Measurements from ENCODE around the gene RASGRF1.
"Not testable (repeated sequence)": the region's sequence is repeated elsewhere in the genome, so short reads cannot be mapped to it uniquely, and the experiment has no call there.

The RASGRF1 gene

DNA sequence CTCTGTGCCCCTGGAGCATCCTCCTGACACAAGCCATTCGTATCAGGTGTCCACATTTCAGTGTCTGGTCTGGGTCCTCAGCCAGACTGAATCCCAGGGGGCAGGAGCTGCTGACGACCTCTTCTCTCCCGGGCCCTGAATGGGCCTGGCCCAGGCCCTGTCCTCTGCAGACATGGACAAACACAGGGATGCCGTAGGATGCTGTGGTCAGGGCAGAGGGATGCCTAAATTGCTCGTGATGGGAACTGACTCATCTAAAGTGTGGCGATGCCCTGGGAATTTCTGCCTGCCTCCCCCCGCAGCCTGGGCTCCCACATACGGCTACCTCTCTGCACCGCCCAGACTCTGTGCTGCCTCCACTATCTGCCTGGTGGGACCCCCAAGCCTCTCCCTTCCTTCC lies 87.3 kb downstream of the RASGRF1 start:
- no peak for DNase-seq

DNA sequence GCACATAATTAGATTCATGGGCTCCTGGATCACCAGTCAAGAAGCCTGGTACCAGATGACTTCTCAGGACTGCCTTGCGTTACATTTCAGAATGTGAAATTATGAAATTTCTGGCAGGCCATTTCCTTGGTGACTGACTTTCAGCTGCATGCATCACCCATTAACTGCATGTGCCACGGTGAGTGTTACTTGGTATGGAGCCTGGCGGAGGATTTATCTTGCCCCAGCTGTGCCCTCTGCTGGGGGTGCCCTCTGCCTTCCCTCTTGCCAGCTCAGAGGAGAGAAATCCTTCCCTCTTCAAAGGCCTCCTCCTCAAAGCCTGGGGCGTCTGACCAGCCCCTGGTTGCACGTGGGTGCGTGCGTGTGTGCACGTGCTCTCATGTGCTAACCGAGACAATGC lies 88.0 kb downstream of the RASGRF1 start:
- DNase-seq = peak; percentile 41

DNA sequence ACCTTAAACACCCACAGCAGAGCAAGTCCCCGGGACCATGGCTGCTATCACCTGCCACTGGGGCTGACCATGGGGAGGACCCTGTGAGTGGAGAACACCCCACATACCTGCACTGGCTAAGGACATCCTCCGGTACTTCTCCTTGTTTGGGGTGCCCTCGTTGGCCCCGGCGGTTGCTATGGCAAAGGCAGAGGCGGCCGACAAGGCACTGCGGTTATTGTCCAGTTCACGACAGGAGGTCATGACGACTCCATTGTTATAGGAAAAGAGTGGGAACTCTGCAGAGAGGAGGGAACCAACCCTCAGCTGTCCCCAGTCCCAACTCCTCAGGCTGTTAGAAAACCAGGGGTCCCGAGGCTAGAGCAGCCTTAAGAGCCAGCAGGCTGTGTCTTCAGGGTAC lies 90.9 kb downstream of the RASGRF1 start:
- no peak for DNase-seq

DNA sequence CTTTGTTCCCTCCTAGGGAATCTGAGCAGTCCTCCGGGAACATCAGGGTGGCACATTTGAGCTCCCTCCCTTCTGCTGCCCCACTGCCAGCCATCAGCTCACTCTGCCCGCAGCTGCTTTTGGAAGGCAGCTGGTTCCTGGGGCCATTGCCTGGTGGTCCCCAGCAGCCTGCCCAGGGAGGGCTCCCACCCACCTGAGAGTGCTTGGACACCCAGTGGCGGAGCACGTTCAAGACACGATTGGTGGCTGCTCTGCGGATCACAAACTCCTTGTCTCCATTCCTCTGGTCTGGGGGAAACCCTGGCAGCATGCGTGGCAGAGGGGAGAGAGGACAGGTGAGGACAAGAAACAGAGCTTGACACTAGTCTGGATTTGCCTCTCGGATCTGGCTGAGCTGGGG lies 92.1 kb downstream of the RASGRF1 start:
- DNase-seq = no peak

DNA sequence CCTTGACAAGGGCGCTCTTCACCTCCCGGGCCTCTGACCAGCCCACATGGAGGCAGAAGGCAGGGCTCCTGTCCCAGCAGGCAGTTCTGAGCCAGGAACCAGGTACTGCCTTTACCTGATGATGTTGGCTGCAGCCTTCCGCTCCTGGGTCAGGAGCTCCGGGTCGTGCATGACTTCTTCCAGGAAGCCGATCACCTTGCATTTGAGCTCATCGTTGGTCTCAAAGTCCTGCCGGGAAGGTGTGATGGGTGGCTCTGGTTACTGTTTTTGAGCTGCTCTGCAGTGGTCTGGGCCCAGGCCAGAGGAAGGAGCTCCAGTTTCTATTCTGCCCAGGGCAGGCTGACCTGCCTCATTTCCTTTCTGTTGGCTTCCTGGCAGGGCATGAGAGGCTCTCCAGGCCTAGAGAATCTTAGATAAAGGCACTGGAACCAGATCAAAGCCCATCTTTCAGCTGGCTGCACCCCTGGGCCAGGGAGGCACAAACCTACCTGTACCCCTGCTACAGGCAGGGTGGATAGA lies 92.5 kb downstream of the RASGRF1 start:
- peak; percentile 22 for DNase-seq

DNA sequence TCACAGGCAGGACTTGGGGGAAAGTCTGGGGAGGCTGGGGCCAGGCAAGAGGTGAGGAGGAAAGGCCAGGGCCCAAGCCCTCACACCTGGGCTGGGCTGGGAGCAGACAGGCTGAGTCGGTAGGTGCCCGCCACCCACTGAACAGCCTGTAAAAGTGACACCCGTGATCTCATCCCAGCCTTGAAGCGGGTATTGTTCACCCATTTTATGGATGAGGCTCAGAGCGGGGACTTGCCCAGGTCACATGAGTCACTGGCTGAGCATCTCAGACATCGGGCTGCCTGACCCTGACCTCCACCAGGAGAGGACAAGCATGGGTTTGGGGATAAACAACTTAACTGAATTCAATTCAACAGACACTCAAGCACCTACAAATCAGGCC lies 93.7 kb downstream of the RASGRF1 start:
- no peak for DNase-seq

DNA sequence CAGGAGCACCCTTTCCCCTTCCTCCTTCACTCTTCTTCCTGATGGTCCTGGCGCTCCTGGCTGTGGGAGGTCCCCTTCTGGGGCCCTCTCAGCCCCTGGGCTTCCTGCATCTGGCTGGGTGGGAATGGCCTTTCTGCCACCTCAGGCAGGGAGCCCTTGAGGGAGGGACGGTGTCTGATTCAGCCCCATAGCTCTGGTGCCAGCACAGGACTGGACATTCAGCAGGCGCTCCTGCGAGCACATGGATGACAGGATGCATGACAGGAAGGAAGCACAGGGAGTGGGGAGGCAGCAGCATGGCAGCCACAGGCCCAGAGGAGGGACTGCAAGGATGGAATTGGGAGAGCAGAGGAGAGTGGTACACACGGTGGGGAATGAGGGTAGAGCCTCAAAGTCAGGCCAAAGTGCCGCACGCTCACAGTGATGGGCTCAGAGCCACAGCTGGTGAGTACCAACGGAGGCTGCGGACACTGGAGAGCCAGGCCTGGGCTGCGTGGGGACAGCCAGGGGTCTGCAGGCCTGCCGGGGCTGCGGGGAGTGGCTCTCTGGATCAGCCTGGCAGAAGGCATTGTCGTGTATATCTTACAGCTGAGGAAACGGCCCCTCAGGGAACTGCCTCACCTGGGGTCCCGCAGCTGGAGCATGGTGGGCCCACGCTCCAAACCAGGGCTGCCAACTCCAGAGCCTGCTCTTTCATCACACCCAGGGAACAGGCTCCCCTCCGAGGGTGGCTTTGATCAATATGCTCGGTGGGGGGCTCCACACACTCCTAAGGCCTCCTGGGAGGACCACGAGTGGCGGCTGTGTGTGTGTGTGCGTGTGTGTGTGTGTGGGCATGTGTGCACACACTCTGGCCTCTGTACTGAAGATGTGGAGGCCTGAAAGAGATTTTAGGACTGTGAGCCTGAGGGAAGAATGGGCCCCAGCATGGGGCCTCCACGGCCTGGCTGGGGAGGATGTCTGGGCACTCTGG lies 94.4 kb downstream of the RASGRF1 start:
- DNase-seq = no peak

DNA sequence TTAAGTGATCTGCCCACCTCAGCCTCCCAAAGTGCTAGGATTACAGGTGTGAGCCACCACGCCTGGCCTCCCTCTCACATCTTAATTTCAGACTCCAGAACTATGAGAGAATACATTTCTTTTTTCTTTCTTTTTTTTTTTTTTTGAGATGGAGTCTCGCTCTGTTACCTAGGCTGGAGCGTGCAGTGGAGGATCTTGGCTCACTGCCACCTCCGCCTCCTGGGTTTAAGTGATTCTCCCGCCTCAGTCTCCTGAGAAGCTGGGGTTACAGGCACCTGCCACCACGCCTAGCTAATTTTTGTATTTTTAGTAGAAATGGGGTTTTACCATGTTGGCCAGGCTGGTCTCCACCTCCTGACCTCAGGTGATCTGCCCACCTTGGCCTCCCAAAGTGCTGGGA lies 95.4 kb downstream of the RASGRF1 start:
- not testable (repeated sequence) for DNase-seq

DNA sequence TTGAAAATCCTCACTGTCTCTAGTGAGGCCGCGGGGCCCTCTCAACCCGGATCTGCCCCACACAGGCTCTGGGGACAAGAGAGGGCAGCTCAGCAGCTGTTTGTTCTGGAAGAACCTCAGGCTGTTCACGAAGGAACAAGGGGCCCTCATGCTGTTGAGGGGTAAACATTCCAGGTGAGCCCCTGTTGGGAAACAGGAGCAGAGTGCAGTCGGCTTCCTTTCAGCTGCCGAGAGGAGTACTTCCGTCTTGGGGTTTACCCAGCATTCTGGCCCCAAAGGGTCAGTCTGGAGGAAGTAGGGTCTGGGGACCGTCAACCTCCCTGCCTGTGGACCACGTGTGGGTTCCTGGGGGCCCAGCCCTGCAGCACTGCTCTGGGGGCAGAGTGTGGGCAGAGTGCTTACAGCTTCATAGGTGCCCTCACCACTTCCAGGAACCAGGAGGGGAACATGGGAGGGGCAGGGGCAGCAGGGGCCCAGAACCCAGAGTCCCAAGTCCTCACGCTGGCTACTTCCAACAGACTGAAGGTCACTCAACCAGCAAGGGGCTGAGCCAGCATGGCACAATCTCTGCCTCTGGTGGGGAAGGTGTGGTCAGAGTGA lies 96.5 kb downstream of the RASGRF1 start:
- no peak for DNase-seq

DNA sequence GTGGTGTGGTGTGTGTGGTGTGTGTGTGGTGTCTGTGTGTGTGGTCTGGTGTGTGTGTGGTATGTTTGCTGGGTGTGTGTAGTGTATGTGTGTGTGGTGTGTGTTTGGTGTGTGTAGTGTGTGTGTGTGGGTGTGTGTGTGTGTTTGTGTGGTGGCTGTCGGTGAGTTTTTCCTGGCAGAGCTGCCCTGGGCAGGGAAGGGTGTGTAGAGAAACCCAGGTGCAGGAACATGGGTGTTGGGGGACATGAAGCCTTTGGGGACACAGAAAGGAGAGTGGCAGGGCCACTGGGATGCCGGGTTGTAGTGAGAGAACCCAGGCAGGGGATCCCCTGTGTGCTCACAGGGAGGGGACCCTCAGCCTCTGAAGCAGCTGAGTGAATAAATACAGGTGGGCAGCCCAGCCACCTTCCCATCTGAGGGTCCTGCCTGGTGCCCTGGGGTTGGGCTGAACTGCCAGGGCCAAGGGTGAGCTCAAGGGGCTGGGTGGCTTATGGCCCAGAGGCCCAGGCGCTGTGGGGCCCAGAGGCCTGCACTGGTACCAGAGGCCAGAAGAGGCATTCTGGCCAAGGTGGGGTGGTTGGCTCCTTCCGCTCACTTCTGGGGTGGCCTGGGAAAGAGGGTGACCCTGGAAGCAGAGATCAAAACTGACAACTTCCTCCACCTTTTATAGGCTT lies 97.2 kb downstream of the RASGRF1 start:
- no peak for DNase-seq

DNA sequence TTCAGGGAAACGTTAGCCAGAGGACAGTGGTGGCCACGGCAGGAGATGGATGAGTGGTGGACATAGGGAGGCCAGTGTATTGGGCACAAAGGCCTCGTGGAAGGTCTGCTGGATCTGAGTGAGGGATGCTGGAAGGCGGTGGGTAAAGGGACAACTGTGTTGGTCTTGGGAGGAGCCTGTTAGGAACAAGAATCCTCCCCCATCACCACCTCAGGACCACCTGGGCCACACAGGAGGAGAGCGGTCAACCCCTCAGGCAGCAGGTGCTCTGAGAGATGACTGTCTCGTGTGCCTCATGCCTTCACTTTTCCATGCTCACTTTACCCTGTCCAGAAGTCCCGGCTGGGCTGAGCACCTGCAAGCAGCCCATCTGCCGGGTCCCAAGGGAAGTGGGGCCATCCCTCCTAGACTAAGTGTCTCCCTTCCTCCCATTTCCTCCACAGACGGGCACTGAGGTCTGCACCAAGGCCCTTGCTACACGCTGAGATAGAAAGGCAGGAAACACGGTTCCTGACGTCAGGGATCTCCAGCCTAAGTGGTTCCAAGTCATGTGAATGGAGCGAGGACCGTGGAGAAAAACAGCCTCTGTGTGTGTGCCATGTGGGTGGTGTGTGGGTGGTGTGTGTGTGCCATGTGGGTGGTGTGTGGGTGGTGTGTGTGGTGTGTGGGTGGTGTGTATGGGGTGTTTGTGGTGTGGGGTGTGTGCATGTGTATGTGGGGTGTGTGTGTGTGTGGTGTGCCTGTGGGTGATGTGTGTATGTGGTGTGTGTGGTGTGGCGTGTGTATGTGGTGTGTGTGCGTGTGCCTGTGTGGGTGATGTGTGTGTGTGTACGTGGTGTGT lies 97.9 kb downstream of the RASGRF1 start:
- DNase-seq = no peak

DNA sequence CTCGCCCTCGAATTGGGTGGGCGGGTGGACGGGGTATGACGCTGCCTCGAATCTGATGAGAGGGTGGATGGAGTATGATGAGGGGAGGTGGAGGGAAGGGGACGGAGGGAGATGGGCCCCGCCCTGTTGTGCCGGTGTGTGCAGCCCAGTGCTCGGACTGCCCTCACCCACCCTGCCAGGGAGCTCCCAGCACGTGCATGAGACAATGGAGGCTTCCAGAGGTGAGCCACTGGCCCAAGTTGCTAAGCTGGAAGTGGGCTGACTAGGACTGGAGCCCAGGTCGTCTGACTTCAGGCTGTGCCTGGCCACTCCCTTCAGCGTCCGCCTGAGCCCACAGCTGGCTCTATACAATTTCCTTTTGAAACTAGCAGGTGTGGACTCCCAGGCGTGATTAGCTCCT lies 98.7 kb downstream of the RASGRF1 start:
- no peak for DNase-seq

DNA sequence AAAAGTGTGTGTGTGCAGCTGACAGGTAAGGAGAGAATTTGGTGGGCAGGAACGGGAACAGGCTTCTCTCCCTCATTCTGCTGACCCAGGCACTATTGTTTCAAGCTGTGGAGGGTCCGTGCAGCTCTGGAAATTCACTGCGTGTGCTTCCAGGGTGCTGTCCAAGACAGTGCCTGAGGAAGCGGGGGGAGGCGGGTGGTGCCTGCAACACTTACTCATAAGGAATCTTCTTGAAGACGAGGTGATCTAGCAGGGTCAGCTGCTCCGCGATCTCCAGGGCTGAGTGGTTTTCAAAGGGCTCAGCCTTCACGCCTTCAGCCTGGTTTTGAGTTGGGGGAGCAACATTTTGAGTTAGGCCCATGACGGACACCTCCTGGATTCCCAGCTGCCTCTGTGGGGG lies 99.1 kb downstream of the RASGRF1 start:
- no peak for DNase-seq

DNA sequence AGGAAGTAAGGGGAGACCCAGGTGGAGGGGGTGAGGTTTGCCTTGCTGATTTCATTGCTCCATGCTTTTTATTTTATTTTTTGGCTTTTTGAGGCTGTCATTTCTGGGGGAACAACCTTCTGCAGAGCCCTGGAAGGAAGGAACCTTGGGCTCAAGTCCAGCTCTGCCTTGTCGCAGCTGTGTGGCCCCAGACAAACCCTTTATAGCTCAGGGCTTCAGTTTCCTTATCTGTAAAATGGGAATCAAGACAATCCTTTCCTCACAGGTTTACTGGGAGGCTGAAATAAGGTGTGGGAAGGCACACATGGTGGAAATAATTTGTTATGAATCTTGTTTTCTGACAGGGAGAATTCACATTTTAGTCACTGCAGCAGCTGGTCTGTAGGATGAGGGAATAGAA lies 100.3 kb downstream of the RASGRF1 start:
- no peak for DNase-seq

DNA sequence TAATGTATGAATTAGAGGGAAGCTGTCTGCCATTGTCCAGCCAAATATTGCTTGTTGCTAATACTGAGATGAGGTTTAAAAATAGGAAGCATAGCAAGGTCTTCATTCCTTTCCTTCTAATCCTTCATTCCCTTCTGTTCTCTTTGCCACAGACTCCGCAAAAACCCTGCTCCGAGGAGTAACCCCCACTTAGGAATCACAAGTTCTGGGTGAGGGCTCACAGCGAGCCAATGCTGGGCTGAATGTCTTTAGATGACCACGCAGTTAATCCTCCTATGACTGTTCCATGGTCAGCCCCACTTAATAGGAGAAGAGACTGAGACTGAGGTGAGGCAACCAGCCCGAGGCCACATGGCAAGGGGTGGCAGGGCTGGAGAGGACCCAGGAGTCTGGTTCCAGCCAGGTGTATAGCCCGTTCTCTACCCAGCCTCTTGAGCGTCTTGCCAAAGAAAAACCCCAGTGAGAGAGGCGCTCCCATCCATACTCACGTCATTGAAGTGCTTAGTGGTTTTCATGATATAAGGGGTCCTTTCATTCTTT lies 100.8 kb downstream of the RASGRF1 start:
- no peak for DNase-seq

DNA sequence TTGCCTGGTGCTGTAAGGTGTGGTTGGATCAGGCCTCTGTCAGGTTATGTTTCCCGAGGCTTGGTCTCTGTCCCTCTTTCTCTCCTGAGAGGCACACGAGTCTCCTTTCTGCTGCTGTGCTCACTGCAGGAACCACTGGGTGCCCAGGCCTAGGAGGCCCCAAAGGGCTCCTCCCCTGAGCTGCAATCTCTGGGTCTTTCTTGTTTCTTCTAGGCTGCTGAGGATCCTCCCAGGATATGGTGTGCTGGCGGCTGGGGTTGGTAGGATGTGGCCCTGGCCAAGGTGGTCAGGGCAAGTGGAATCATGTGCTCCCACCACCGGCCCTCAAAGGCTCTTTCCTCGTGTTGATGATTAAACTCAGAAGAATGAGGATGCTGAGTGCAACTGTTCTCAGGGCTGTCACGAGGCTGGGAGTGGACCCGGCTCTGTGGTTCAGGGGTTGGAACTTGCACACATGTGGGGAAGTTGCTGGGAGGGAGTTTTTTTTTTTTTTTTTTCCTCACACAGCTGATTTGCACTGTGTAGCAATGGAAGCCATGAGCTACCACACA lies 102.1 kb downstream of the RASGRF1 start:
- DNase-seq = peak; percentile 97

DNA sequence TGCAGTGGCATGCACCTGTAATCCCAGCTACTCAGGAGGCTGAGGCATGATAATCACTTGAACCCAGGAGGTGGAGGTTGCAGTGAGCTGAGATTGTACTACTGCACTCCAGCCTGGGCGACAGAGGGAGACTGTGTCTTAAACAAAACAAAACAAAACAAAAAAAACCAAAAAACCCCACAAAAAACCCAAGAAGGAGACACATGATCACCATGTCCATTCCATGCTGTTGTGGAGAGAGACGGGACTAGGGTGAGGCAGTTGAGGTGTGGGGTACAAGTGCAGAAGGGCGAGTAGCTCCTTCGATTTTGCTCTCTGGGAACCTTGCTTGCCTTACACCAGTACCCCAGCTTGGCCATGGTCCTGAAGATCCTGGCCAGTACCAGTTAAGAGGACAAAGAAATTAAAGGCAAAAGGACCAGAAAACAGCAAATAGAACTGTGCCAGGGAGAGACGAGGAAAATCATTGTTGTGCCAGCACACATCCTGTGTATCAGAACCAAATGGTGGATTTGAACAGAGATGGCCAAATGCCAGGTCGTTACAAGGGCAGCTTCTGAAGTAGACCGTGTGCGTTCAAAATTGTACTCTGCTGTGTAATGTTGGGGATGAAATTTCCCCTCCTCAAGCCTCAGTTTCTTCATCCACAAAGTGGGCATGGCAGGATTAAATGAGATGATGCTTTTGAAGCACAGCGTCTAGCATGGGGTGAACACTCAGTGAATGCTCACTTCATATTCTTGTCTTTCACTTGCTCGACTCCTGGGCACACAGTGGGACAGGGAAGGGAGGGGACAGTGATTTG lies 102.8 kb downstream of the RASGRF1 start:
- no peak for DNase-seq

DNA sequence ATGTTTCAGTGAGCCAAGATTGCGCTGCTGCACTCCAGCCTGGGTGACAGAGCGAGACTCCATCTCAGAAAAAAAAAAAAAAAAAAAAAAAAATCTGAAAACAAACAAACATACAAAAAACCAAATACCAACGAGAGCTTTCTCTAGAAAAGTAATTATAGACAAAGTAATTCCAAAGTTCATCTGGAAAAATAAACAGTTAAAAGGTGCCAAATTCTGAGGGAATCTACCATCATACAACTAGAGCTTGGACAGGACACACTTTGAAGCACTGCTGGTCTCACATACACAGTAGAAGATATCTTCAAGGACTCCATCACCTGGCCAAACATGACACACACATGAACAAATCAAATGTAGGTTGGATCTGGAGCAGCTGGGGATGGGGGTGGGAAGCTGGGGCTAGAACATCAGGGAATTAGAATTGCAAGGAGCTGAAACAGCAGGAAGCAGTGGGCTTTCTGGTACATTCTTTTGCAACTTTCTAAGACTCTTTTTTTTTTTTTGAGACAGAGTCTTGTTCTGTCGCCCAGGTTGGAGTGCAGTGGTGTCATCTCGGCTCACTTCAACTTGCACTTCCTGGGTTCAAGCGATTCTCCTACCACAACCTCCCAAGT lies 104.6 kb downstream of the RASGRF1 start:
- no peak for DNase-seq

DNA sequence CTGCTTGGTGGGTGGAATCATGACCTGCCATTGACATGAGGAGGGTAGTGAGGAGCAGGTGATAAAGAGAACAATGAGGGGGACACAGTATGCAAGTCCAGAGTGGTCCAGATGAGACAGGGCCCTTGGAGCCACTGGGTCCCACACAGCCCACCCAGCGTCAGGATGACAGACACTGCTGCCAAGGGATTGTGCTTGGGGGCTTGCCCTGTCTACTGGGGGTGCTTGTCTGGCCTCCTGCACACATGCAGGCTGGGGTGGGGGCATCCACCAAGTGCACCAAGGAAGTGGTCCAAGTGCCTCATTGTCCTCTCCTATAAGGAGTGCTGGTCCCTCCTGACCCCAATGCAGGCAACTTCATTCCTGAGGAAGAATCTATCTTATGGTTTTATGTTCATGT lies 106.5 kb downstream of the RASGRF1 start:
- DNase-seq = no peak

DNA sequence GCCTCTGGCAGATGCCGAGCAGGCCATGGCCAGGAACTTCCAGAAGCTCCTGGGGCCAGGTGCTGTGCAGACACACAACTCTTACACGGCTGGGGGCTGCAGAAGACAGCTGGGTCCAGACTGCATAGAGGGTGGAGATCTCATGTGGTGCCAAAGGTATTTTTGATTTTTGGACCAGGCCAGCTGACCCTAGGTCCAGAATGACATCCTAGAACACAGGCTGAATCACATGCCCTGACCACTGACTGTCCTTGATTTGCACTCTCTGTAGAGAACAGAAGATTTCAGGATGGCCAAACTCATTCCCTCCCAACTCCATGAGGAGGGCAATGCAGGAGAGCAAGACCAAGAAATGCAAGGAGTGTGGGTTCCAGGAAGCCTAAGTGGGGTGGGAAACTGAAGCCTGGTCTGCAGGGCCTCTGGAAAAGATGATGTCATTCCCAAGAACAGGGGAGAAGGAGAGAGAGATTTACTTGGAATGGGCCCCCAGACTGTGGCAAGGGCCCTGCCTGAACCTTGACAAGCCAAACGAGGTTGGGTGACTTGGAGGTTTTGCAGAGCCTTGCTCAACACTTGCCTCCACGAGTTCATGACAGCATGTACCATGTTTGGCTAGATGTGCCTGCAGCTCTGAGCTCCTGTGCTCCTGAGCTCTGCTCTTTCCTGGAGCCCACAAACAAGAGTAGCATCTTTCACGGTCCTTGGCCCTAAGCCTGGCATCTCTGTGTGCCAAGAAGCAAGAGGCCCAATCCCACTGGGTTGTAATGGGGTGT lies 107.2 kb downstream of the RASGRF1 start:
- peak; percentile 6 for DNase-seq

Measured in MV-4-11 (cell line).